Amygdala (tissue), 56 donors: ENCODE measurements around the gene TBC1D22A.
"Not testable (repeated sequence)": the region's sequence is repeated elsewhere in the genome, so short reads cannot be mapped to it uniquely, and the experiment has no call there.

Source experiments
- DNase-seq, 56 donors: peaks; one replicate each; lab custom pipeline; 2025; lab: John Stamatoyannopoulos, UW

TBC1D22A gene

GRCh38 chr22:47164514-47165337, 402.3 kb downstream of the TBC1D22A start:
- no peak for DNase-seq

DNA sequence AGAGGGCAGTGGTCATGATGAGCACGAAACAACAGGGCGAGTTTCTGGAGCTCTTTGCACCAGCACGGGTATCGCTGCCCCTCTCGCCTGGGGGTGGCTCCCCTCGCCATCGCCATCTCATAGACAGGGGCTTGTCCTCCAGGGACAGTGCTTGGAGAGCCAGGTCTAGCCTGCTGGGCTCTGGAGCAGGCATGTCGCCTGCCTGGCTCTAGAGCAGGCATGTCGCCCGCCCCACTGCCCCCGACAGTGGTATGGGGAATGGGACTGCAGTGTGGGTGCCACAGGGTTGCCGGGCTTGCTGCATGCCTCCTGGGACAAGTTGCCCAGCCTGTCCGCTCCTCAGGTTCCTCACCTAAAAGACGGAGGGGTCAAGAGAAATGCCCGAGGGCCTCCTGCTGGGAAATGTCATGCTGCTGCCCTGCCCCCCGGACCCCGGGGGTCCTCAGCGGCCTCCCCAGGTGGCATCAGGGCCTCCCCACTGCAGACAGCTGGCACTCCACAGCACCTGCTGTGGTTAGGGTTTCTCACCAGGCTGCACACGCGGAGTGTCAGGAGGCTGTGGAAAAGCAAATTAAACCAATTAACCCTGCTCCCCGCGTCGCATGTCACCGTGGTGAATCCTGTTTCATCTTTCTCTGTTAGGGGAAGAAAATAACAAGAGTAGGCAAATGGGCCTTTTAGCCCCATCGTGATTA, 403.0 kb downstream of the TBC1D22A start:
- DNase-seq, result no peak

GRCh38 chr22:47166033-47166404, 403.6 kb downstream of the TBC1D22A start:
- DNase-seq, result no peak

- DNase-seq, result no peak
These were observed 404.1 kb downstream of the TBC1D22A start for GRCh38 chr22:47166446-47167016.

DNA sequence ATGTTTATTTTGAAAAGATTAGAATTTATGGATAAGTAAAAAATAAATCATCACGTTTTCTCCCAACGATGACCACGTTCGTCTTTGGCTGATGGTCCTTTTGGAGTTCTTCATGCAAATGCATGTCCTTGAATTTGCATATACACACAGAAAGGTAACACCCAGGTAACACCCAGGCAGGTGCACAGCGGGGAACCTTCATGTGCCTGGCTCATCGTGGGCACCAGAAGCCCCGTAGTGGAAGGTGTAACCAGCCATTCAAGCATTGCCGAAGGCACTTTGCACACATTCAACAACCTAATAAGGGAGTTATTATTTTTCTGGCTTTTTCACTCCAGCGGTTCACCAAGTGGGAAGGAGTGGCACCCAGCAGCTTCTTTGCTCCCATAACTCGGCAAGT, 404.6 kb downstream of the TBC1D22A start:
- no peak for DNase-seq

GRCh38 chr22:47167921-47168320, 405.5 kb downstream of the TBC1D22A start:
- DNase-seq, result not testable (repeated sequence)

DNA sequence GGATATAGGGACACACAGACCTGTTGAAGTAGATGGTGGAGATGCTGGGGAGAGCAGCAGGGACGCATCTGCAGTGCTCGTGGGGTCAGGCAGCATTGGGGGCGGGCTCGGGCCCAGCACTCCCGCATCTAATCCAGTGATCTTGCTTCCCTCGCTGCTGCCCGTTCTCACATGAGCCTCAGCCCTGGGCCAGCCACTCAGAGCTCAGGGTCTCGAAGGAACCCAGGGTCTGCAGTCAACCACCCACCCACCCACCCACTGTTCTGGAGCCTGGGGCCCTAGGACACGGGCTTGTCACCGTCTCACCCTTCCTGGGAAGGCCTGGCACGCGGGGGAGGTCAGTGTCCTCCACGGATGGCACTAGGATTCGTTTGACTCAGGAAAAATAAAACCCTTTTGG, 406.0 kb downstream of the TBC1D22A start:
- no peak for DNase-seq

DNA sequence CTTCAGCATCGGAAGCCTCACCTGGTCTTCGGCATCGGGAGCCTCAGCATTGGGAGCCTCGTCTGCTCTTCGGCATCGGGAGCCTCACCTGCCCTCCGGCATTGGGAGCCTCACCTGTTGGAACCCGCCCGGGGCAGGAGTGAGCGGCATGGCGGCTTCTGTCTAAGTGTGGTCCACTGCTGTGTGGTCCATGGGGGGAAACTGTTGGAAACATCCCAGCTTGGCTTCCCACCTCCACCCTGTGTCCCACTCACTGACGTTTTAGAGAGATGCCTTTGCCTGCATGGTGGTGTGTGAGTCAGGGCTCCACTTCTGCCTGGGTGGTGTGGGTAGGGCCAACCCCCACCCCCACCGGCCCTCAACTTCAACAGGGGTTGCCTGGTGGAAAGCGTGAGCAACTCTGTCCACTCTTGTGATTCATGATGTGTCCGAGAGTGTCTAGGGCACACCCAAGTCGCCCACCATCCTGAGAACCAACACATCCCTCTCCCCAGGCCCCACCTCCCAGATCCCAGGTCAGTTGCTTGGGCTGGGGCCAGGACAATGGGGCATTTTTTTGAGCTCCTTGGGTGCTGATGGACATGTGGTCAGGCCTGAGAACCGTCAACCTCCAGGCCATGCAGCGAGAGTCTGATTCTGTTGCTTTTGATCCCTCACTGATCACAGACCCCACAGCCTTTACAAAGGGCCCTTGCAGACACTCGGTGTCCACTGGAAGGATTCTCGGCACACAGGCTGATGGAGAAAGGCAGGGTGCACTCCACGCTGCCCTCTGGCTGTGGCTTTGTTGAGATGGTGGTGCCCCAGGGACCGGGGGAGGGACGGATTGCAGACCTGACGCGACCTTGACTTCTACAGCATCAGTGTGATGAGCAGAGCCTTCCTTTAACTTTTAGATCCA, 406.7 kb downstream of the TBC1D22A start:
- DNase-seq, result peak in 2 of 56 donors; percentile 11 to 16

GRCh38 chr22:47169801-47170140, 407.3 kb downstream of the TBC1D22A start:
- no peak for DNase-seq

GRCh38 chr22:47170511-47171440, 408.3 kb downstream of the TBC1D22A start:
- DNase-seq, result not testable (repeated sequence)

DNA sequence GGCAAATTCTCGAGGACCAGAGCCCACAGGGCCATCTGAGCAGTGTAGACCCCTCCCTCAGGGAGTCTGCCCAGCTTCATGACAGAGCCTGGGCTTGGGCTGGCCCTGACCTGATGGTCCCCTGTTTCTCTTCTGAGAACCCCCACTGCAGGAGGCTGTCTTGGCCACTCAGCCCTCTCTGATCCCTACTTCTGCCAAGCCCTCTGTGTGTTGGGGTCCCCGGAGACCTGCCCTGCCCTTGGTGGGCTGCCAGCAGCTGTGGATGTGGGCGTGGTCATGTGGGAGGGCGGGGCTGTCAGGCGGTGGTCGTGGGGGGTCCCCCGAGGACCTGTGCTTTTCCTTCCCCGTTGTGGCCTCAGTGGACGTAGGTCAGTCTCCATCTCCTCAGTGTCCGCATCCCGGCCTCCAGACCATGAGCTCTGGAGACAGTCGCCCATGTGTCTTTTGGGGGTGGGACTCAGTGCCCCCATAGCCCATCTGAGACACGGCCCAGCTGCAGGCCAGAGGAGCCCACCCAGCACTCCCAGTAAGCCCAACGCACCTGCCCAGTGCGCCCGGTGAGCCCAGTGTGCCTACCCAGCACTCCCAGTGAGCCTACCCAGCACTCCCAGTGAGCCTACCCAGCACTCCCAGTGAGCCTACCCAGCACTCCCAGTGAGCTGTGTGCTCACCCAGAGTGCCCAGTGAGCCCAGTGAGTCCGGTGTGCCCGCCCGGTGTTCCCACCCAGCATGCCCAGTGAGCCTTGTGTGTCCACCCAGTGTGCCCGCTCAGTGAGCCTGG, 409.2 kb downstream of the TBC1D22A start:
- DNase-seq, result no peak

DNA sequence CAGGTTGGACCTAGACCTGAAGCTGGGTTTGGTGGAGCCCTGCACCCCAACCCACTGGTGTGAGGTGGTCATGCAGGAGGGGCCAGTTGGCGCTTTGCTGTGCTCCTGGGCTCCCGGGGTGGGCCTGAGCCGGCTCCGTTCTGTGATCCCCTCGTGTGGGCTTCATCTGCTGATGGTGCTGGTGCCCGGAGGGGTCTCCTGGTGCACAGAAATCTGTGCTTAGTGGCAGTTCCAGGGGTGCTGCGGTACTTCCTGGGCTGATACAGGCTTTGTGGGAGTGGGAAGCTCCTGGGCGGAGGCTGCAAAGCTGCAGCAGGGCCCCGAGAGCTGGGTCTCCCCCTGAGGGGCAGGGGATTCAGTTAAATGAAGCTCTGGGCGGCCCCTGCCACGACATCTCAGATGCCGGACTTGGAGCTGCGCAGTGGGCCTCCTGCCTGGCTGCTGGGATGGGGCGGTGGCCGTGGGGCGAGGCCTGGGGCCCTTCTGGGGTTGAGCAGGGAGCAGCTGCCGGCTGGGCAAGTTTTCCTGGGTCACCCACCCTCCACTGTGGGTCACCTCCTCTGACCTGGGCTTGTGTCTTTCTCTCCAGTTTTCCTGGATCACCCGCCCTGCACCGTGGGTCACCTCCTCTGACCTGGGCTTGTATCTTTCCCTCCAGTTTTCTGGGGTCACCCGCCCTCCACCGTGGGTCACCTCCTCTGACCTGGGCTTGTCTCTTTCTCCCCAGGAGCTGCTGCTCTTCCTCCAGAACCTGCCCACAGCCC, 410.5 kb downstream of the TBC1D22A start:
- no peak for DNase-seq

DNA sequence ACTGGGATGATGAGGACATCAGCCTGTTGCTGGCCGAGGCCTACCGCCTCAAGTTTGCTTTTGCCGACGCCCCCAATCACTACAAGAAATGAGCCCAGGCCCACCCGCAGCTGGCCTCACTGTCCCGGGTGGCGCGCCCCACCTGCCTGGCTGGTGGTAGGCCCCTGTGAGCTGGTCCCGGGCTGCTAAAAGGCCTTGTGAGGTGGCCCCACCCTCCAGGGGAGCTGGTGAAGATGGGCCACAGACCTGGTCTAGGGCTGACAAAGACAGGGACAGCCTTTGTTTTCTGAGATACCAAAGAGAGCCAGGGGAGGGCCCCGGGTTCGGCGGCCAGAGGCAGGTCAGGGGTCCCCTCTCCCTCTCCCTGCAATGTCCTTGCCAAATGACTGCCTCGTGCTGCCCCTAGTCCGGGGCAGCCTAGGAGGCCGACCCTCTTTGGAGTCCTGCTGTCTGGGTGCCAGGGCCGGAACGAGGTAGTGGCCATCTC, 411.1 kb downstream of the TBC1D22A start:
- no peak for DNase-seq

GRCh38 chr22:47174096-47174495, 411.6 kb downstream of the TBC1D22A start:
- DNase-seq, result no peak

GRCh38 chr22:47174671-47175112, 412.2 kb downstream of the TBC1D22A start:
- DNase-seq, result no peak

GRCh38 chr22:47175151-47176025, 412.9 kb downstream of the TBC1D22A start:
- DNase-seq, result no peak

DNA sequence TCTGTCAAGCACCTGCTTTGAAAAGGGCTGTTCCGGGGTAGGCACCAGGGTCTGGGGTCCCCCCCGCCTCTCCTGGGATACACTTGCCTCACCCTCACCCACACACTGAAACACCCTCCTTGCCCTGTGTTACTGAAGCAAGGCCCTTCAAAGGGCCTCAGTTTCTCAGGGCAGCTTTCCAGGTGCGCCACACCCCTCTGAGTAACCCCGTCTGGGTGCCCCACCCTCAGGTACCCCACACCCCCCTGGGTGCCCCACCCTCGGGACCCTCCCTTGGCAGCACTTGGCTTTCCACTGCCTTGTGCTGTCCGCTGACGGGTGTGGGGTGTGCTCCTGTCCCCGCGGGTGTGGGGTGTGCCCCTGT, 413.6 kb downstream of the TBC1D22A start:
- no peak for DNase-seq
